ENCODE data around the gene NFIC.

The NFIC gene

DNA sequence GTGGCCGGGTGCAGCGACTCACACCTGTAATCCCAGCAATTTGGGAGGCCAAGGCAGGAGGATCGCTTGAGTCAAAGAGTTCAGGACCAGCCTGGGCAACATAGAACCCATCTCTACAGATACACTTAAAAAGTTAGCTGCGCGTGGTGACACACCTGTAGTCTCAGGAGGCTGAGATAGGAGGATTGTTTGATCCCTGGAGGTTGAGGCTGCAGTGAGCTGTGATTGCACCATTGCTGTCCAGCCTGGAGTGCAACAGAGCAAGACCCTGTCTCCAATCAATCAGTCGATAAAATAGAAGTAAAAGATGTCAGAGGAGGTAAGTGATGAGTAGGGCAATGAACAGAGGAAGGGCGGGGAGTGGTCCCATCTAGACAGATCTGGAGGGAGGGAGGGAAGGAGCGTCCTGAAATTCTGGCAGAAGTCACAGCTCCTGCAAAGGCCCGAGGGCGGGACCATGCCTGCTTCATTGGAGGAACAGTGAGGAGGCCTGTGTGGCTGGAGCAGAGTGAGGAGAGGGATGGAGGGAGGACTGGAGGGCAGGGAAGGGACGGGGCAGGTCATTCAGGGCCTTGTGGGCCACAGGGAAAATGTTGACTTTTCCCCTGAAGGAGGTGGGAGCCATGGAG is 104.2 kb downstream of the NFIC start:
- no peak for DNase-seq

DNA sequence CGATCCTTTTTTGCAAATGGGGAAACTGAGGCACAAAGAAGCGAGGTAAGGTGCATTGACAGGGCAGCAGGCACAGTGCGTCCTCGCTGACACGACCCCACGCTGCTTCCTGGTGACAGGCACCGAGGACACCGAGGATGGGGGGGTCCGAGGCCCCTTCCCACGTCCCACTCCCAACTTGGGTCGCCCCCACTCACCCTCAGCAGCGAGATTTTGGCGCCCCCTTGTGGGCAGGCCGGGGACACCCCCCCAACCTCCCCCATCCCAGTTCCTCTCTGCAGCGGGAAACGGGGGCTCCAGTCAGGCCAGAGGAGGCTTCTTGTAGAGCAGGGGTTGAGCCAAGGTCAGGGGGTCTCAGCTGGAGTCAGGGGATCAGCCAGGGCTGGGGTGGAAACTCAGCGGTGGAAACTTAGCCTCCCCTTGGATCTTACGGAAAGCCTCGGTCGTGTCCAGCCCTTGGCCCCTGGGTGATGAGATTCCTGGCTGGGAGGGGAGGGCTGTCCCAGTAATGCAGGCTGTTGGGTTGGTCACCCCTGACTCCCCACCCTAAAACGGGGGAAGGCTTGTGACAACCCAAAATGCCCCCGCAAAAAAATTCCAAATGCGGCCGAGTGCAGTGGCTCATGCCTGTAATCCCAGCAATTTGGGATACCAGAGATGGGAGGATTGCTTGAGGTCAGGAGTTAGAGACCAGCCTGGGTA is 105.7 kb downstream of the NFIC start:
- DNase-seq: peak in 3 of 5 experiments; percentile 18 to 22 (median 20)

DNA sequence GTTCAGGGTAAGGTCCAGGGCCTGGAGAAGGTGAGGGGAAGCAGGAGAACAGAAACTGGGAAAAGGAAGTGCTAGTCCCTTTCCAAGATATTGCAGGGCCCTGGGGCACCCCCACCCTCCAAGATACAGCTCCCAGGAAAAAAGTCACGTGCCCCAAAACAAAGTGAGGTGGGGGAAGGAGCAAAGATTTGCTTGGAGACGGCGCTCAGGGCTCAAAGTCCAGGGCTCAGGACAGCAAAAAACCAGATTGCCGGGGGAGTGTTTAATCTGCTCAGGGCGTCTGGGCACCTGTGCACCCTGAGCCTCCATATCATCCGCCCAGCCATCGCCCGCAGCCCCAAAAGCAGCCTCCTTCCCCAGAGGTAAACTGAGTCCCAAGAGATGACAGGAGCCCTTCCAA is 107.6 kb downstream of the NFIC start:
- DNase-seq: no peak

DNA sequence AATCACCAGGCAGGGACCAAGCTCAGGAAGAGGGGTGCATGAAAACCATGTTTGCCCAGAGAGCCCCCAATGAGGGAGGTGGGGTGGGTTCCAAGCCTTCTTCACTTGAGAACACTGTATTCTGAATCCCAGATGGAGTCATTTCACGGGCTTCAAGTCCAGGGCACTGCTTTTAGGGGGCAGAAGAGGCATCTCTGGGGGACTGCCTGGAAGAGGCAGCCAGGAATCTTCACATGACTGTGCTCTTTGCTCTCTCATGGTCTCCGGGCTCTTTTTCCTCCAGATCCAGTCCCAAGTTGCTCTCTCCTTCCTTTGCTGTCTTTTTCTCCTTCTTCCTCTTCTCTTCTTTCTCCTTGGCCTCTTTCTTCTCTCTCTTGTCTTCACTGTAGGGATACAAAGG is 108.2 kb downstream of the NFIC start:
- no peak for DNase-seq

DNA sequence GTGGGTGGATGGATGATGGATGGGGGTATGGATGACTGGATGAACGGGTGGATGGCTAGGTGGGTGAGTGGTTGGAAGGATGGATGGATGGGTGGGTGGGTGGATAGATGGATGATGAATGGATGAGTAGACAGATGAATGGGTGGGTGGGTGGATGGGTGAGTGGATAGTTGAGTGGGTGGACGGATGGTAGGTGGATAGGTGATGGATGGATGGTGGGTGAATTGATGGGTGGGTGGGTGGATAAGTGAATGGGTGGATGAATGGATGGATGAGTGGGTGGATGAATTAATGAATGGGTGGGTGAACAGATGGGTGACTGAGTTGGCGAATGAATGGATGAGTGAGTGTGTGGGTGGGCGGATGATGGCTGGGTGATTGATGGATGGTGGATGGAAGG is 109.1 kb downstream of the NFIC start:
- no peak for DNase-seq

DNA sequence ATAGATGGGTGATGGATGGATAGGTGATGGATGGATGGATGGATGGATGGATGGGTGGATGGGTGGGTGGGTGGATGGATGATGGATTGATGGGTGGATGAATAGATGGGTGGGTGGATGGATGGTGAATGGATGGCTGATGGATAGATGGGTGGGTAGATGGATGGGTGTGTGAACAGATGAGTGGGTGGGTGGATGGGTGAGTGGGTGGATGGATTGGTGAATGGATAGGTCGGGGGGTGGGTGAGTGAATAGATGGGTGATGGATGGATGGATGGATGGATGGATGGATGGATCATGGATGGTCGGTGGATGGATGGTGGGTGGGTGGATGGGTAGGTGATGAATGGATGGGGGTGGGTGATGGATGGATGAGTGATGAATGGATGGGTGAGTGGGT is 110.4 kb downstream of the NFIC start:
- DNase-seq: no peak

DNA sequence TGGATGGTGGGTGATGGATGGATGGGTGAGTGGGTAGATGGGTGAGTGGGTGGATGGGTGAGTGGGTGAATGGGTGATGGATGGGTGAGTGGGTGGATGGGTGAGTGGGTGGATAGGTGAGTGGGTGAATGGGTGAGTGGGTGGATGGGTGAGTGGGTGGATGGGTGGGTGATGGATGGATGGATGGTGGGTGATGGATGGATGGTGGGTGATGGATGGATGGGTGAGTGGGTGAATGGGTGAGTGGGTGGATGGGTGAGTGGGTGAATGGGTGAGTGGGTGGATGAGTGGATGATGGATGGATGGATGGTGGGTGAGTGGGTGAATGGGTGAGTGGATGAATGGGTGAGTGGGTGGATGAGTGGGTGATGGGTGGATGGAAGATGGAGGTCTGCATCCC is 111.1 kb downstream of the NFIC start:
- no peak for DNase-seq

DNA sequence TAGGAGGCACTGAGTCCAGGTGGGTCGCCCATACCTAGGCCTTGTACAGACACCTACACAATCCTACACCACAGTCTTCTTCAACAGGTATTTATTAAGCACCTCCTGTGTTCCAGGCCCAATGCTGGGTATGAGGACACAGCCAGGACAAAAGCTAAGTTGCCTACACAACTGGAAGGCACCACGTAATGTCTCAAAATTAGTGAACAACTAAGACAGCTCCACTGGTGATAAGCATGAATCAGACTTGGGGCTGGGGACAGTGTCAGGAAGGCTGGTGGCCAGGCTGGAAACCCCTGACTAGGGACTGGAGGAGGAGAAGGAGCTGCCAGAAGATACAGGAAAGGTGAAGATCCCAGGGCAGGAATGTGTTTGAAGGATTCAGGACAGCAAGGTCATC is 111.6 kb downstream of the NFIC start:
- no peak for DNase-seq

DNA sequence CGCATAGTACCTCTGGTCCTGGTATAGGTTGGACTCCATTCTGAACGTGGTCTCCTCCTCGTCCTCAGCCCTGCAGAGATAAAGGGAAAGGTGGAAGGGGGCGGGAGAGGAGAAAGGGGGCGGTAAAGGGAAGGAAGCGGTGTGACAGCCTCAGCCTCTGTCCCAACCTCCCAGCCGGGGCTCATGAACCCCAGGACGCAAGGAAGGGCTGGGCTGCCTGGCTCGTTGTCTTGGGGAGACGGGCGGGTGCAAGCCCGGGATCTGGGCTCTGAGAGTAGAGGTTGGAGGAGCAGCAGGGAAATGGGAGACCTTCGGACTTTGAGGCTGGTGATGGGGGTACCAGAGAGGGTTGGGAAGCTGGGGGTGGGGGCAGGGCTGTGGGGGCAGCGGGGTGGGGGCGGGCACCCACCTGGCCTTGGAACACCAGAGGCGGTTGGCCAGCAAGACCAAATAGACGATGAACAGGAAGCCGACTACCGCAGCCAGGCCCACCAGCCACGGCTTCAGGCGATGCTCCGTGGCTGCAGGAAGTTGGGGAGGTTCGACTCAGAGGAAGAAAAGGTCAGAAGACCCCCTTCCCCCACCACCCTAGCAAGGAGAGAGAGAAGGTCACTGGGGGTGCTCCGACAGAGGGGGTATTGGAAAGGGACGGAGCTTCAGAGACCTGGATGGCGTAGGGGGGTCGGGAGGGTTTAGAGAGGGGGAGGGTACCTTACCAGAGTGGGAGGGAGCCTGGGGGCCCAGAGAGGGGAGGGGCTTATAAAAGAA is 112.2 kb downstream of the NFIC start:
- peak in 1 of 5 experiments; percentile 23 for DNase-seq

DNA sequence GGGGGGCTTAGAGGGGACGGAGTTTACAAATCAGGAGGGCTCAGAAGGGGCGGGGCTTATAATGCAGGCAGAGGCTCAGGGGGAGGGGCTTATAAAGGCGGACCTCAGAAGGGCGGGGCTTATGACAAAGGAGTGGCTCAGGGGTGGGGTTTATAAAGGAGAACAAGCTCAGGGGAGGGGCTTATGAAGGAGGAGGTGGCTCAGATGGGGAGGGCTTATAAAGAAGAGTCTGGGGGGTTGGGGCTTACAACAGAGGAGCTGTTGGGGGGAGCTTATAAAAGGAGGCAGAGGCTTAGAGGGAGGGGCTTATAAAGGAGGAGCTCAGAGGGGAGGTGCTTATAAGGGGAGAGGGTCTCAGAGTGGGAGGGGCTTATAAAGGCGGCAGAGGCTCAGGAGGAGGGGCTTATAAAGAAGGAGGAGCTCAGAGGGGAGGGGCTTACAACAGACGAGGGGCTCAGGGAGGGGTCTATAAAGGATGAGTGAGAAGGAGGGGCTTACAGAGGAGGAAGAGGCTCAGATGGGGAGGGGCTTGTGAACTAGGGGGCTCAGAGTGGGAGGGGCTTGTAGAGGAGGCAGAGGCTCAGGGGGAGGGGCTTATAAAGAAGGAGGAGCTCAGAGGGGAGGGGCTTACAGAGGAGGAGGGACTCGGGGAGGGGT is 112.9 kb downstream of the NFIC start:
- peak in 3 of 5 experiments; percentile 36 to 54 (median 45) for DNase-seq

DNA sequence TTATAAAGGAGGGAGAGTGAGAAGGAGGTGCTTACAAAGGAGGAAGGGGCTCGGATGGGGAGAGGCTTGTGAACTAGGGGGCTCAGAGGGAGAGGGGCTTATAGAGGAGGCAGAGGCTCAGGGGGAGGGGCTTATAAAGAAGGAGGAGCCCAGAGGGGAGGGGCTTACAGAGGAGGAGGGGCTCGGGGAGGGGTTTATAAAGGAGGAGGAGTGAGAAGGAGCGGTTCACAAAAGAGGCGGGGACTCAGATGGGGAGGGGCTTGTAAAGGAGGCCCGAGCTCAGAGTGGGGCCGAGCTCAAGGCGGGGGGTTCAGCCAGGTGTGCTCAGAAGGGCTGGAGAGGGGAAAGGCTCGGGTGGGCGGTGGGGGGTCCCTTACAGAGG is 113.4 kb downstream of the NFIC start:
- DNase-seq: peak in 3 of 5 experiments; percentile 20 to 43 (median 23)

DNA sequence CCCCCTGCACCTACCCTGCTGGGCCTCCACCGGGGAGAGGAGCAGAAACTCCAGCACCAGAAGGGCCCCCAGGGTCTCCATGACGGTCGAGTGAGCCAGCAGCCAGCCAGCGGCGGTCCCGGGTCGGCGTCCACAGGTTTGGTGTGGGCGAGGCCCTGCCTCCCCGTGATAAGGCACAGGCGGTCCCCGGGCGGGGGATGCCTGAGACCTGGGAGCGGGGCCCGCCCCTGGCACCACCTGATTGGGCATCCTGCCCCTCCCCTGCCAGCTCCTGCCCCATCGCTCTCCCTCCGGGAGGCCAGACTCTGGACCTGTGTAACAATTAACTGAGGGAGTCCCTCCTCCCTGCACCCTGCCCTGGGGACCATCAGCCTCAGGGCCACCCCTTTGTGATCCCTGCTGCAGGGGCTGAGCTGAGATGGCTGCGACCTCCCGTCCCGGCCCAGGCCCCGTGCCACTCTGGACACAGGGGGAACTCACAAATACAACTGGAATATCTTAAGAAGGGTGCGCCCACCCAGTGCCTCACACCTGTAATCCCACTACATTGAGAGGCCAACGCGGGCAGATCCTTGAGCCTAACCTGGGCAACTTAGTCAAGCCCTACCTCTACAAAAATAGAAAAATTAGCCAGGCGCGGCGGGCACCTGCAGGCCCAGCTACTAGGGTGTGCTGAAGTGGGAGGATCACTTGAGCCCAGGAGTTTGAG is 114.2 kb downstream of the NFIC start, which contains the start of gene SMIM24:
Gene SMIM24, minus strand, starts transcription at position 143 of the 709 bp plus-strand sequence. Its CDS starts 62 bp downstream, at position 81.
- no peak for DNase-seq

DNA sequence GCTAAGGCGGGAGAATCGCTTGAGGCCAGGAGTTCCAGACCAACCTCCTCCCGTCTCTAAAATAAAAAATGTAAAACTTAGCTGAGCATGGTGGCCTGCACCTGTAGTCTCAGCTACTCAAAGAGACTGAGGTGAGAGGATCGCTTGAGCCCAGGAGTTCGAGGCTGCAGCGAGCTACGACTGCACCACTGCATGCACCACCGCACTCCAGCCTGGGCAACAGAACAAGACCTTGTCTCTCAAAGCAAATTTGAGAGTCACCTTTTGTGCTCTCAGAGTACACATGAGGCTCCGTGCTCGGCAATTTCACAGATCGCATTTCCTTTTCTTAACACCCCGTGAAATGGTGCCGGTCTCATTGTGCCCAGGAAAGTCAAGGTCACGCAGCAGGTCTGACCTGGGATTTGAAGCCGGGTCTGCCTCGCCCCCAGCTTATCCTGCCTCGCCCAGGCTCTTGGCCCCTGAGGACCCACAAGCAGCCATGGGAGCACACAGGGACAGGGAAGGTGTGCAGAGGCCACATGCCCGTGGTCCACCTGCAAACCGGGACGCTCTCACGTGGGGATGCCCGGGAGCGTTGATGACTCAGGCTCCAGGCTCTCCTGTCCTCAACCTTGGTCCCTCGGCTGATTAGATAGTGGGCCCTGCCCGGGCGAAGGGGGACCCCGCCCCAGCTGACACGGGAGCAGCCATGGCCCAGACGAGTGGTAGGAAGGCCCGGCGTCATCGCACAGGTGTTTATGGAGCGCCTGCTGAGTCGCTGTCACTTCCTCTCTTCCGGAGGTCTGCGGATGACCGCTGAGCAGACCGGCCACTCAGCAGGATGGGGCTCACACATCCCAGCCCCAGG is 115.1 kb downstream of the NFIC start:
- DNase-seq: no peak

DNA sequence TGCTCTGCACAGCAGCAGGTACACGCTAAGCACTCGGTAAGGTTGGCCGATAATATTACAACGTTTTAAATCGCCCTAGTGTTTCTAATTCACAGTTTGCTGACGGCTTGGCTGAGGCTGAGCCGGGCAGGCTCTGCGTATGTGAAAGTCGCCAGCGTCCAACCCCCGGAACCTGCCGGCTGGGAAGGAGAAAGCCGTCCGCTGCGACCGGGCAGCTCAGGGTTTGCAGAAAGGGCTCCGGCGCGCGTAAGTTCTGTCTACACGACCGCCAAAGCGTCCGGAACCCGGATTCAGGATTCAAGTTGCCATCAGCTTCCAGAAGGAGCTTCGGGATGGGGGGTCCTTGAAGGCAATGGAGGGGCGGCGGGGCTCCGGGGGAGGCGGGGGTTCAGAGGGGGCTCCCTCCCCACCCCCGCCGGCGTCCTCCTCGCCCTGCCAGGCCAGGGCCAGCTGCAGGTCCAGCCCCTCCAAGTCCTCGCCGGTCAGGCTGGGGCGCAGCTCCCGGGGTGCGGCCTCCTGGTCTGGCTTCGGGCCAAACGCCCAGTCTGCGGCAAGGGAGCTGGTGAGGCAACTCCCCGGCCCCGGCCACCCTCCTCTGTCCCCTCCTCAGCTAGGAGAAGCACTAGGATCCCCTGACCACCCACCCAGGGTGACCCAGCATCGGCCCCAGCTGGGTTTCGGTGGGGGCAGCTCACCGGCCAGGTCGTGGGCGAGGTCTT is 116.3 kb downstream of the NFIC start:
- no peak for DNase-seq

DNA sequence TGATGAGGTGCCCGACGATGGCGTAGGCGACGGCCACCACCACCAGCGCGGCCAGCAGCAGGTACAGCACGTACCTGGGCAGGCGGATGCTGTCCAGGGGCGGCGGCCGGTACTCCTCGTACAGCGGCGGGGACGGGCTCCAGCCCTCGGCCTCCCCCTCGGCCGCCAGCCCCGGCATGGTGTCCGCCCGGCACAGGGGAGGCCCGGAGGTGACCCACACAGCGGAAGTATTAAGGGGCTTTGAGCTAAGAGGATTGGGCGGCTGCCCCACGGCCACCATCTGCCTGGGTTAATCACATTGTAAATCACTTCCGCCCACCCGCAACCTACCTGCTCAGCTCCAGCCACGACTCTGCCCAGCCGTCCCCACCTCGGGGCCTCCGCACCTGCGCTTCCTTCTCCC is 116.8 kb downstream of the NFIC start, which contains the start of gene SMIM44:
Gene SMIM44, minus strand, starts transcription at position 216 of the 403 bp plus-strand sequence. Its CDS starts 38 bp downstream, at position 178.
- no peak for DNase-seq

DNA sequence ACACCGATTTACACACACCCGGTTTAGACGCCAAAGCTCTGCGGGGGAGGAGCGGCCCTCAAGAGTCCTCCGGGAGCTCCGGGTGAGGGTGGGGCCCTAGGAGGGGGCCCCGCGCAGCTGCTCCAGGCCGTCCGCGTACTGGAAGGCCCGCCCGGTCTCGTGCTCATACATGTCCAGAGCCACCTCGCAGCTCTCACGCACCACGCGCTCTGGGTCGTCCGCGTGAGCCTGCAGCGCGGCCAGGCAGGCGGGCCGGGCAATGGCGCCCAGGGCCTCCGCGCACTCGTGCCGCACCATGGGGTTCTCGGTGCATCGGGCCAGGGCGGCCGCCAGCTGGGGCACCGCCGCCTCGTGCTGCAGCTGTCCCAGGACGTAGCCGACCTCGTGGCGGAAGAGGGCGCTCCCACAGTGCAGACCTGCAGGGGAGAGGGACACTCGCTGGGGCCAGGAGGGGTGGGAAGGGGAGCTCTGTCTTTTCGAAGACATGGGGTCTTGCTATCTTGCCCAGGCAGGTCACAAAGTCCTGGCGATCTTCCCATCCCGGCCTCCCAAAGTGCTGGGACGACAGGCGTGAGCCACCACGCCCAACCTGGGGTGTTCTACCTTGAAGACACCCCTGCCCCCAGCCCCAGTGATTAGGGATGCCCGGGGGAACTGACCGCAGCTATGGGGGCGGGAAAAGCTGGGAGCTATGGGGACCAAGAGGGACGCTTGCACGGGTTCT is 125.2 kb downstream of the NFIC start:
- no peak for DNase-seq

DNA sequence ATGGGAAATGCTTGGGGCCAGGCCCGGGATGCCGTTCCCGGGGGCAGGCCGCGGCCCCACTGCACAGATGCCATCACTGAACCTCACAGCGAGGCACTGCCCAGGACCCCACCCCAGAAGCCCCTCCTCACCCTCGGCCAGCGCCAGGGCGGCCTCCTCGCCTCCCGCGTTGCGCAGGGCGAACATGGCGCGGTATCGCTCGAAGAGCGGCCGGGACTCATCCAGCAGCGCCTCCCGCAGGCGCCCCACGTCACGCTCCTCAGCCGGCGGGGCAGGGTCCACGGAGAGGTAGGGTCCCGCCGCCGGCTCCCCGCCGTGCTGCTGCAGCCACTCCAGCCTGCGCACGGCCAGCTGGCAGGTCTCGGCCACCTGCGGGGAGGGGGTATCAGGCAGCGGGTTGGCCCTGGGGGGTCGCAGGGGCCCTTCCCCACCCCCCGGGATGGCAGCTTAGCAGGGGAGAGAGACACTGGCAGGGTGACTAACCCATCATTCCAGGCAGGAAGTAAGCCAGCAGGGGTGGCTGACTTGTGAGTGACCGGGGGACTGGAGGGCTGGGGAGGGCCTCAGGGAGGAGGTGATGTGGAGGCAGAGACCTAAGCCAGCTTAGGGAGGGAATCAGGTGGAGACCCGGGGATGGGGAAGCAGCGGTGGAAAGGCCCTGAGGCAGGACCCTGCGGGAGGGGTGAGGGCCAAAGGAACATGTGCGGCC is 125.9 kb downstream of the NFIC start:
- DNase-seq: no peak

DNA sequence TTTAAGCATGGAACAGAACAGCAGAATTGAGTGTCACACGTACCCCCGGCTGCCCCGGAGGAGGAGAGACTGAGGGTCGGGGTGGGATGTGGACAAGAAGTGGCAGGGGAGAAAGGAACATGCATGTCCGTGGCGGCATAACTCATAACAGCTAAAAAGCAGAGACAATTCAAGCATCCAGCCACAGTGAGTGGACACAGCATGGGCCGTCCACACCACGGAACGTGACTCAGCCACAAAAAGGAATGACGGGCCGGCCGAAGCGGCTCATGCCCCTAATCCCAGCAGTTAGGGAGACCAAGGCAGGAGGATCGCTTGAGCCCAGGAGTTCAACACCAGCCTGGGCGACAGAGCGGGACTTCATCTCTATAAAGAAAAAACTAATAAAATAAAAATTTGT is 126.5 kb downstream of the NFIC start:
- DNase-seq: no peak

DNA sequence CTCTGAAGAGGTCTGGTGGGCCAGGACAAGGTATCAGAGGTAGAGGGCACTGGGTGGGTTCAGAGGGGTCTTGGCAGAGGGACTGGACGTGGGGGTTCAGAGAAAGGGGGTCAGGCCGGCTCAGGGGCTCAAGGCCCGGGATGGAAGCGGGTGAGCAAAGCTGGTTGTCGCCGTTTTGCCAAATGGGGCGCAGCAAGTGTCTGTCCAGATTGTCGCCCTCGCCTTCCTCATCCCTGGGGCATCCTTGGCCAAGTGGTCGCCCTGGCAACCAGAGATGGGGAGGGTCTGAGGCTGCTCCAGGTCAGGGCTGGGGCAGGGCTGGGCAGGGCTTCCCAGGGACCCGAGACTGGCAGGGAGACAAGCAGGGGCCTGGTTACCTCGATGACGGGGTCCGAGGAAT is 127.3 kb downstream of the NFIC start:
- DNase-seq: no peak
